Subcutaneous preadipocyte (primary cell): Measurements from ENCODE around the gene PLGRKT. TPM values are rescaled to one million over a fixed set of nuclear protein-coding genes. Genes with fewer than 3 reads are reported as not detected.

Experiments used
- small RNA-seq: library from RNA; depleted of rRNA; stranded (forward); fragments of <200 nt; gene quantifications from one replicate; pipeline ENCODE3, GENCODE V24; 2012
- total RNA-seq: library from RNA; depleted of rRNA; stranded (reverse); fragments of >200 nt; gene quantifications from 2 replicates; pipeline ENCODE4 v1.2.3, GENCODE V29; 2012

The PLGRKT gene
- 13.2 and 17.6 TPM in 2 replicates for total RNA-seq

GRCh38 chr9:5437254-5438216 lies at the start of gene PLGRKT:
Gene PLGRKT (minus strand): TSS chr9:5437925. CDS start chr9:5431977, 5,948 bp downstream.

GRCh38 chr9:5450359-5451091 lies 12.8 kb upstream of the PLGRKT start, which contains the start of gene CD274:
Gene CD274 (plus strand): TSS chr9:5450542. CDS start chr9:5456114, 5,572 bp downstream.

GRCh38 chr9:5338992-5339981 lies 98.4 kb downstream of the PLGRKT start, which contains the start of gene RLN1:
Gene RLN1 (minus strand): TSS chr9:5339876. CDS start chr9:5339746, 130 bp downstream.

Small RNAs within 50 kb of the gene (small RNA-seq; reads per million reads assigned to genes)
- gene AL135786.1 (not detected), gene HMGN2P31 (not detected)

Other genes with a start within 250 kb of the PLGRKT start
- not detected in 2 replicates for gene INSL4, start 206.5 kb downstream of the PLGRKT start, total RNA-seq
- not detected in 2 replicates for gene RLN2, start 133.2 kb downstream of the PLGRKT start, total RNA-seq
- not detected in 2 replicates for gene RLN1, start 98.0 kb downstream of the PLGRKT start, total RNA-seq
- 1.8 TPM in 1 of 2 replicates, not detected in the other for gene CD274, start 12.6 kb upstream of the PLGRKT start, total RNA-seq
- 4.4 and 8.2 TPM in 2 replicates for gene PDCD1LG2, start 72.6 kb upstream of the PLGRKT start, total RNA-seq
- 27.6 and 40.1 TPM in 2 replicates for gene RIC1, start 191.2 kb upstream of the PLGRKT start, total RNA-seq